HCT116 (cell line): ENCODE results near the gene GPR176.

Source experiments
- CEBPB ChIP-seq: IDR thresholded peaks from 2 replicates; pipeline ENCODE4 v1.6.1; 2012; ENCODE audit warnings: low read depth
- EZH2 ChIP-seq: fragments of 200-600 bp; sonication (generic); IDR thresholded peaks from 2 replicates; pipeline ENCODE4 v1.6.1; 2017; ENCODE audit warnings: antibody characterized with exemption, mixed run types
- JUND ChIP-seq: IDR thresholded peaks from 2 replicates; pipeline ENCODE4 v1.6.1; 2012
- POLR2A ChIP-seq: IDR thresholded peaks from 2 replicates; pipeline ENCODE4 v1.7.0; 2011; ENCODE audit warnings: borderline replicate concordance; ENCODE audit not compliant: insufficient read depth, insufficient read length; ENCODE audit errors: extremely low read depth
- POLR2AphosphoS5 ChIP-seq: IDR thresholded peaks from 2 replicates; pipeline ENCODE4 v1.6.1; 2011; ENCODE audit warnings: mild to moderate bottlenecking, low read depth, low read length, moderate library complexity
- SP1 ChIP-seq: IDR thresholded peaks from 2 replicates; pipeline ENCODE4 v1.6.1; 2012; ENCODE audit warnings: low read depth
- TCF7L2 ChIP-seq: IDR thresholded peaks from 2 replicates; pipeline ENCODE4 v1.7.0; 2011; ENCODE audit warnings: borderline replicate concordance, inconsistent platforms; ENCODE audit not compliant: insufficient read depth, insufficient read length; ENCODE audit errors: extremely low read depth
- TF ChIP-seq, protein P1 (sequence below), 3 experiments: fragments of 200-600 bp in 1 of 3; sonication (generic) in 1 of 3; IDR thresholded peaks in 2 of 3; conservative IDR thresholded peaks in 1 of 3; 2 replicates each; pipeline ENCODE4 v1.5.1; 2012 to 2017; ENCODE audit warnings: low read depth in 2 of 3, low read length in 2 of 3, antibody characterized with exemption in 1 of 3, borderline replicate concordance in 1 of 3, control low read depth in 1 of 3, mild to moderate bottlenecking in 1 of 3, mixed read lengths in 1 of 3, mixed run types in 1 of 3, moderate library complexity in 1 of 3; ENCODE audit not compliant: insufficient read depth in 1 of 3
- TF ChIP-seq, protein P2 (sequence below): IDR thresholded peaks from 2 replicates; pipeline ENCODE4 v1.6.1; 2012
- TF ChIP-seq, protein P3 (sequence below): IDR thresholded peaks from 2 replicates; pipeline ENCODE4 v1.6.1; 2012
- TF ChIP-seq, protein P4 (sequence below): IDR thresholded peaks from 2 replicates; pipeline ENCODE4 v1.6.1; 2012; ENCODE audit warnings: low read depth

DNA sequence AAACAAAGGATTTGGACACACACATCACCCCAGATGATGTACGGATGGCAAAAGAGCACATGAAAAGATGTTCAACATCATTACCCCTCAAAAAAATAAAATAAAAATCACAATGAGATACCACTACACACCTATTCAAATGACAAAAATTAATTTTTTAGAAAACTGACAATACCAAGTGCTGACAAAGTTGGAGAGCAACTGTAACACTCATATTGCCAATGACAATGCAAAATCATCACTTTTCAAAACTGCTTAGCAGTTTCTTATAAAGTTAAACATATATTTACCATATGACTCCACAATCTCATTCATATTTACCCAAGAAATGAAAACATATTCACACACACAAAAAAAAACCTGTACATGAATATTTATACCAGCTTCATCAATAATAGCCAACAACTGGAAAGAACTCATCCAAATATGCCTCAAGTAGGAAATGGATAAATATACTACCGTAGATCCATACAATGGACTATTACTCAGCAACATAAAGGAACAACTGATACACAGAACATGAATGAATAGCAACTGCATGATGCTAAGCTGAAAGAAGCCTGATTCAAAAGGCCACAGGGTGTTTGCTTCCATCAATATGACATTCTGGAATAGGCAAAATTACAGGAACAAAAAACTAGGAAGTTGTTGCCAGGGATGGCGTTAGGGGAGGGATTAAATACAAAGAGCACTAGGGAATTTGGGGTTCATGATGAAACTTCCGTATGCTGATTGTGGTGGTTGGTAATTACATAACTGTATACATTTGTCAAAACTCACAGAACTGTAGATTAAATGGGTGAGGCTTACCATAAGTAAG, 138.7 kb downstream of the GPR176 start:
- TF ChIP-seq, protein P1, sequence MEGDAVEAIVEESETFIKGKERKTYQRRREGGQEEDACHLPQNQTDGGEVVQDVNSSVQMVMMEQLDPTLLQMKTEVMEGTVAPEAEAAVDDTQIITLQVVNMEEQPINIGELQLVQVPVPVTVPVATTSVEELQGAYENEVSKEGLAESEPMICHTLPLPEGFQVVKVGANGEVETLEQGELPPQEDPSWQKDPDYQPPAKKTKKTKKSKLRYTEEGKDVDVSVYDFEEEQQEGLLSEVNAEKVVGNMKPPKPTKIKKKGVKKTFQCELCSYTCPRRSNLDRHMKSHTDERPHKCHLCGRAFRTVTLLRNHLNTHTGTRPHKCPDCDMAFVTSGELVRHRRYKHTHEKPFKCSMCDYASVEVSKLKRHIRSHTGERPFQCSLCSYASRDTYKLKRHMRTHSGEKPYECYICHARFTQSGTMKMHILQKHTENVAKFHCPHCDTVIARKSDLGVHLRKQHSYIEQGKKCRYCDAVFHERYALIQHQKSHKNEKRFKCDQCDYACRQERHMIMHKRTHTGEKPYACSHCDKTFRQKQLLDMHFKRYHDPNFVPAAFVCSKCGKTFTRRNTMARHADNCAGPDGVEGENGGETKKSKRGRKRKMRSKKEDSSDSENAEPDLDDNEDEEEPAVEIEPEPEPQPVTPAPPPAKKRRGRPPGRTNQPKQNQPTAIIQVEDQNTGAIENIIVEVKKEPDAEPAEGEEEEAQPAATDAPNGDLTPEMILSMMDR (IDR thresholded peaks at IDR 0.05 in 2 of 3, conservative IDR thresholded peaks at IDR 0.05 in 1 of 3; ENCODE audit: borderline replicate concordance in 1 of 3, insufficient read depth in 1 of 3, low read depth in 2 of 3, low read length in 2 of 3) = no peak
- TF ChIP-seq, protein P2, sequence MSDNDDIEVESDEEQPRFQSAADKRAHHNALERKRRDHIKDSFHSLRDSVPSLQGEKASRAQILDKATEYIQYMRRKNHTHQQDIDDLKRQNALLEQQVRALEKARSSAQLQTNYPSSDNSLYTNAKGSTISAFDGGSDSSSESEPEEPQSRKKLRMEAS = no peak
- no peak for TF ChIP-seq TCF7L2
- no peak for TF ChIP-seq JUND
- no peak for TF ChIP-seq CEBPB
- no peak for TF ChIP-seq EZH2
- no peak for TF ChIP-seq POLR2AphosphoS5
- no peak for TF ChIP-seq POLR2A
- no peak for TF ChIP-seq SP1
- TF ChIP-seq, protein P3, sequence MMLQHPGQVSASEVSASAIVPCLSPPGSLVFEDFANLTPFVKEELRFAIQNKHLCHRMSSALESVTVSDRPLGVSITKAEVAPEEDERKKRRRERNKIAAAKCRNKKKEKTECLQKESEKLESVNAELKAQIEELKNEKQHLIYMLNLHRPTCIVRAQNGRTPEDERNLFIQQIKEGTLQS = no peak
- TF ChIP-seq, protein P4, sequence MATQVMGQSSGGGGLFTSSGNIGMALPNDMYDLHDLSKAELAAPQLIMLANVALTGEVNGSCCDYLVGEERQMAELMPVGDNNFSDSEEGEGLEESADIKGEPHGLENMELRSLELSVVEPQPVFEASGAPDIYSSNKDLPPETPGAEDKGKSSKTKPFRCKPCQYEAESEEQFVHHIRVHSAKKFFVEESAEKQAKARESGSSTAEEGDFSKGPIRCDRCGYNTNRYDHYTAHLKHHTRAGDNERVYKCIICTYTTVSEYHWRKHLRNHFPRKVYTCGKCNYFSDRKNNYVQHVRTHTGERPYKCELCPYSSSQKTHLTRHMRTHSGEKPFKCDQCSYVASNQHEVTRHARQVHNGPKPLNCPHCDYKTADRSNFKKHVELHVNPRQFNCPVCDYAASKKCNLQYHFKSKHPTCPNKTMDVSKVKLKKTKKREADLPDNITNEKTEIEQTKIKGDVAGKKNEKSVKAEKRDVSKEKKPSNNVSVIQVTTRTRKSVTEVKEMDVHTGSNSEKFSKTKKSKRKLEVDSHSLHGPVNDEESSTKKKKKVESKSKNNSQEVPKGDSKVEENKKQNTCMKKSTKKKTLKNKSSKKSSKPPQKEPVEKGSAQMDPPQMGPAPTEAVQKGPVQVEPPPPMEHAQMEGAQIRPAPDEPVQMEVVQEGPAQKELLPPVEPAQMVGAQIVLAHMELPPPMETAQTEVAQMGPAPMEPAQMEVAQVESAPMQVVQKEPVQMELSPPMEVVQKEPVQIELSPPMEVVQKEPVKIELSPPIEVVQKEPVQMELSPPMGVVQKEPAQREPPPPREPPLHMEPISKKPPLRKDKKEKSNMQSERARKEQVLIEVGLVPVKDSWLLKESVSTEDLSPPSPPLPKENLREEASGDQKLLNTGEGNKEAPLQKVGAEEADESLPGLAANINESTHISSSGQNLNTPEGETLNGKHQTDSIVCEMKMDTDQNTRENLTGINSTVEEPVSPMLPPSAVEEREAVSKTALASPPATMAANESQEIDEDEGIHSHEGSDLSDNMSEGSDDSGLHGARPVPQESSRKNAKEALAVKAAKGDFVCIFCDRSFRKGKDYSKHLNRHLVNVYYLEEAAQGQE = no peak
